ENCODE results near the gene SALL4.

Gene SALL4

DNA sequence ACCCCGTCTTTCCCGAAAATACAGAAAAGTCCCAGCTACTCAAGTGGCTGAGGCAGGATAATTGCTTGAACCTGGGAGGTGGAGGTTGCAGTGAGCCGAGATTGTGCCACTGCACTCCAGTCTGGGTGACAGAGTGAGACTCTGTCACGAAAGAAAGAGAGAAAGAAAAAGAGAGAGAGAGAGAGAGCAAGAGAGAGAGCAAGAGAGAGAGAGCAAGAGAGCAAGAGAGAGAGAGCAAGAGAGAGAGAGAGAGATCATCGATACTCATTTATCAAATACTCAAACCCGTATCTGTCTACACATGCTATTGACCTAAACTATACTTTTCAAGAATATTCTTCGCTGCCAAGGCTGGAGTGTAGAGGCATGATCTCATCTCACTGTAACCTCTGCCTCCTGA, 28.2 kb upstream of the SALL4 start:
- DNase-seq, result no peak
- H2BK120ac ChIP-seq (ENCODE audit: low read depth, low read length), result no peak overlapping the region
- no peak overlapping the region for H4K91ac ChIP-seq (ENCODE audit: low read length)
- no peak overlapping the region for H3K4ac ChIP-seq (ENCODE audit: low read depth in 1 of 2, low read length in 2 of 2)
- H3K4me3 ChIP-seq (ENCODE audit: insufficient read depth in 1 of 2, low read depth in 1 of 2, low read length in 2 of 2), result no peak overlapping the region
- peaks cover 3% of the 10 kb centered on the region for H3K4me1 ChIP-seq (ENCODE audit: control insufficient read depth, insufficient read depth, low read depth, low read length)
- no peak overlapping the region for H2AK5ac ChIP-seq (ENCODE audit: low read length, severe bottlenecking)
- no peak overlapping the region for H2BK15ac ChIP-seq (ENCODE audit: low read depth, poor library complexity, severe bottlenecking)
- no peak overlapping the region for H2BK12ac ChIP-seq (ENCODE audit: low read length in 2 of 2)
- no peak overlapping the region for H3K9ac ChIP-seq (ENCODE audit: low read length)
- H3K14ac ChIP-seq (ENCODE audit: low read length in 2 of 2), result no peak overlapping the region
- no peak overlapping the region for H3K4me2 ChIP-seq (ENCODE audit: low read length, poor library complexity, severe bottlenecking)
- H3K79me1 ChIP-seq (replicated peaks; ENCODE audit: low read length, poor library complexity, severe bottlenecking), result no peaks in the 10 kb centered on the region
- H3K23ac ChIP-seq (ENCODE audit: low read length in 2 of 2), result no peak overlapping the region
- no peak overlapping the region for H2BK5ac ChIP-seq (ENCODE audit: low read depth, low read length, poor library complexity, severe bottlenecking)
- no peaks in the 10 kb centered on the region for H3K36me3 ChIP-seq (ENCODE audit: control insufficient read depth in 1 of 2, insufficient read depth in 2 of 2, low read depth in 1 of 2, low read length in 2 of 2)
- no peaks in the 10 kb centered on the region for H3K9me3 ChIP-seq (ENCODE audit: control insufficient read depth, low read length)
- H2AFZ ChIP-seq (ENCODE audit: low read depth, low read length), result no peak overlapping the region
- no peak overlapping the region for H3K18ac ChIP-seq (ENCODE audit: low read depth in 1 of 2, low read length in 2 of 2)
- H3K27me3 ChIP-seq (ENCODE audit: control insufficient read depth in 1 of 2, insufficient read depth in 1 of 2, low read length in 2 of 2), result peaks cover 0 to 15% of the 10 kb centered on the region in 2 experiments
- WGBS, result 92% methylated on average over 6 of the region's 7 CpGs
- no peak overlapping the region for H4K8ac ChIP-seq (ENCODE audit: low read length)
- H3K27ac ChIP-seq (ENCODE audit: low read length, poor library complexity, severe bottlenecking), result no peak overlapping the region

GRCh38 chr20:51828762-51829161, 26.4 kb upstream of the SALL4 start:
- peaks cover 0 to 15% of the 10 kb centered on the region in 2 experiments for H3K27me3 ChIP-seq (ENCODE audit: control insufficient read depth in 1 of 2, insufficient read depth in 1 of 2, low read length in 2 of 2)
- no peak overlapping the region for H2BK12ac ChIP-seq (ENCODE audit: low read length in 2 of 2)
- peak overlapping the region; percentile 36 for H2AFZ ChIP-seq (ENCODE audit: low read depth, low read length)
- no peaks in the 10 kb centered on the region for H3K9me3 ChIP-seq (ENCODE audit: control insufficient read depth, low read length)
- H3K4me2 ChIP-seq (ENCODE audit: low read length, poor library complexity, severe bottlenecking), result no peak overlapping the region
- no peak overlapping the region for H2BK15ac ChIP-seq (ENCODE audit: low read depth, poor library complexity, severe bottlenecking)
- no peak overlapping the region for H3K4ac ChIP-seq (ENCODE audit: low read depth in 1 of 2, low read length in 2 of 2)
- no peak for DNase-seq
- no peak overlapping the region for H3K23ac ChIP-seq (ENCODE audit: low read length in 2 of 2)
- WGBS, result 48% methylated on average over 7 of the region's 7 CpGs
- H3K18ac ChIP-seq (ENCODE audit: low read depth in 1 of 2, low read length in 2 of 2), result peak overlapping the region in 1 of 2 experiments; percentile 16
- peaks cover 3% of the 10 kb centered on the region for H3K4me1 ChIP-seq (ENCODE audit: control insufficient read depth, insufficient read depth, low read depth, low read length)
- H2AK5ac ChIP-seq (ENCODE audit: low read length, severe bottlenecking), result no peak overlapping the region
- no peak overlapping the region for H2BK5ac ChIP-seq (ENCODE audit: low read depth, low read length, poor library complexity, severe bottlenecking)
- no peak overlapping the region for H2BK120ac ChIP-seq (ENCODE audit: low read depth, low read length)
- no peaks in the 10 kb centered on the region for H3K79me1 ChIP-seq (replicated peaks; ENCODE audit: low read length, poor library complexity, severe bottlenecking)
- no peak overlapping the region for H4K8ac ChIP-seq (ENCODE audit: low read length)
- H3K4me3 ChIP-seq (ENCODE audit: insufficient read depth in 1 of 2, low read depth in 1 of 2, low read length in 2 of 2), result no peak overlapping the region
- H4K91ac ChIP-seq (ENCODE audit: low read length), result no peak overlapping the region
- H3K36me3 ChIP-seq (ENCODE audit: control insufficient read depth in 1 of 2, insufficient read depth in 2 of 2, low read depth in 1 of 2, low read length in 2 of 2), result no peaks in the 10 kb centered on the region
- no peak overlapping the region for H3K27ac ChIP-seq (ENCODE audit: low read length, poor library complexity, severe bottlenecking)
- no peak overlapping the region for H3K9ac ChIP-seq (ENCODE audit: low read length)
- H3K14ac ChIP-seq (ENCODE audit: low read length in 2 of 2), result peak overlapping the region in 1 of 2 experiments; percentile 7

- Histone ChIP-seq H4K8ac (ENCODE audit: low read length) (no peak overlapping the region), H2AK5ac (ENCODE audit: low read length, severe bottlenecking) (no peak overlapping the region), H2BK15ac (ENCODE audit: low read depth, poor library complexity, severe bottlenecking) (no peak overlapping the region), H3K36me3 (ENCODE audit: control insufficient read depth in 1 of 2, insufficient read depth in 2 of 2, low read depth in 1 of 2, low read length in 2 of 2) (no peaks in the 10 kb centered on the region), H3K27me3 (ENCODE audit: control insufficient read depth in 1 of 2, insufficient read depth in 1 of 2, low read length in 2 of 2) (peaks cover 0 to 8% of the 10 kb centered on the region in 2 experiments), H2AFZ (ENCODE audit: low read depth, low read length) (no peak overlapping the region), H2BK12ac (ENCODE audit: low read length in 2 of 2) (no peak overlapping the region), H3K4ac (ENCODE audit: low read depth in 1 of 2, low read length in 2 of 2) (no peak overlapping the region), H3K9me3 (ENCODE audit: control insufficient read depth, low read length) (no peaks in the 10 kb centered on the region), H2BK5ac (ENCODE audit: low read depth, low read length, poor library complexity, severe bottlenecking) (no peak overlapping the region), H4K91ac (ENCODE audit: low read length) (no peak overlapping the region), H3K27ac (ENCODE audit: low read length, poor library complexity, severe bottlenecking) (no peak overlapping the region), H3K4me3 (ENCODE audit: insufficient read depth in 1 of 2, low read depth in 1 of 2, low read length in 2 of 2) (no peak overlapping the region), H3K4me2 (ENCODE audit: low read length, poor library complexity, severe bottlenecking) (no peak overlapping the region), H3K4me1 (ENCODE audit: control insufficient read depth, insufficient read depth, low read depth, low read length) (peaks cover 3% of the 10 kb centered on the region), H3K9ac (ENCODE audit: low read length) (no peak overlapping the region), H2BK120ac (ENCODE audit: low read depth, low read length) (no peak overlapping the region), H3K18ac (ENCODE audit: low read depth in 1 of 2, low read length in 2 of 2) (no peak overlapping the region), H3K79me1 (replicated peaks; ENCODE audit: low read length, poor library complexity, severe bottlenecking) (no peaks in the 10 kb centered on the region), H3K14ac (ENCODE audit: low read length in 2 of 2) (no peak overlapping the region), H3K23ac (ENCODE audit: low read length in 2 of 2) (no peak overlapping the region)
- WGBS, result 88% methylated on average over 6 of the region's 8 CpGs
- DNase-seq, result no peak
These were observed 24.1 kb upstream of the SALL4 start for GRCh38 chr20:51826372-51826771.

- H2BK120ac ChIP-seq (ENCODE audit: low read depth, low read length), result no peak overlapping the region
- no peaks in the 10 kb centered on the region for H3K9me3 ChIP-seq (ENCODE audit: control insufficient read depth, low read length)
- no peaks in the 10 kb centered on the region for H3K36me3 ChIP-seq (ENCODE audit: control insufficient read depth in 1 of 2, insufficient read depth in 2 of 2, low read depth in 1 of 2, low read length in 2 of 2)
- H2BK15ac ChIP-seq (ENCODE audit: low read depth, poor library complexity, severe bottlenecking), result no peak overlapping the region
- no peaks in the 10 kb centered on the region for H3K4me1 ChIP-seq (ENCODE audit: control insufficient read depth, insufficient read depth, low read depth, low read length)
- H2BK5ac ChIP-seq (ENCODE audit: low read depth, low read length, poor library complexity, severe bottlenecking), result no peak overlapping the region
- no peaks in the 10 kb centered on the region for H3K27me3 ChIP-seq (ENCODE audit: control insufficient read depth in 1 of 2, insufficient read depth in 1 of 2, low read length in 2 of 2)
- H2BK12ac ChIP-seq (ENCODE audit: low read length in 2 of 2), result no peak overlapping the region
- H3K27ac ChIP-seq (ENCODE audit: low read length, poor library complexity, severe bottlenecking), result no peak overlapping the region
- H3K14ac ChIP-seq (ENCODE audit: low read length in 2 of 2), result no peak overlapping the region
- H3K4me2 ChIP-seq (ENCODE audit: low read length, poor library complexity, severe bottlenecking), result no peak overlapping the region
- no peak overlapping the region for H4K91ac ChIP-seq (ENCODE audit: low read length)
- no peak overlapping the region for H3K9ac ChIP-seq (ENCODE audit: low read length)
- DNase-seq, result no peak
- H3K79me1 ChIP-seq (replicated peaks; ENCODE audit: low read length, poor library complexity, severe bottlenecking), result no peaks in the 10 kb centered on the region
- no peak overlapping the region for H3K18ac ChIP-seq (ENCODE audit: low read depth in 1 of 2, low read length in 2 of 2)
- H2AK5ac ChIP-seq (ENCODE audit: low read length, severe bottlenecking), result no peak overlapping the region
- H2AFZ ChIP-seq (ENCODE audit: low read depth, low read length), result no peak overlapping the region
- H4K8ac ChIP-seq (ENCODE audit: low read length), result no peak overlapping the region
- WGBS, result 33% methylated on average over 1 of the region's 1 CpG
- H3K4me3 ChIP-seq (ENCODE audit: insufficient read depth in 1 of 2, low read depth in 1 of 2, low read length in 2 of 2), result no peak overlapping the region
- H3K23ac ChIP-seq (ENCODE audit: low read length in 2 of 2), result no peak overlapping the region
- no peak overlapping the region for H3K4ac ChIP-seq (ENCODE audit: low read depth in 1 of 2, low read length in 2 of 2)
These were observed 16.2 kb upstream of the SALL4 start for GRCh38 chr20:51818479-51819008.

Data from mesenchymal stem cell (in vitro differentiated cells and primary cell).